Liver (tissue), 9 donors: ENCODE results near the gene CCNY. TPM values are rescaled to one million over a fixed set of nuclear protein-coding genes. Genes with fewer than 3 reads are reported as not detected.
A peak's percentile ranks its signal among the peaks of the same experiment; 100 is the strongest.

Experiments used
- DNase-seq: peaks from one replicate; pipeline ENCODE4 v3.0.0-alpha.2; 2017; ENCODE audit warnings: low spot score
- H3K27ac ChIP-seq, 2 donors: one replicate each; pipeline ENCODE4 v1.7.0; 2013; ENCODE audit warnings: inconsistent platforms in 2 of 2, low read length in 2 of 2, control low read depth in 1 of 2, low read depth in 1 of 2, mild to moderate bottlenecking in 1 of 2
- H3K27me3 ChIP-seq, 4 donors: one replicate each; pipeline versions ENCODE4 v1.6.1 to v1.7.0; 2013; ENCODE audit warnings: low read length in 3 of 4, inconsistent platforms in 1 of 4, mild to moderate bottlenecking in 1 of 4, moderate library complexity in 1 of 4; ENCODE audit not compliant: control insufficient read depth in 4 of 4, insufficient read depth in 4 of 4
- H3K36me3 ChIP-seq, 4 donors: one replicate each; pipeline versions ENCODE4 v1.6.1 to v1.7.0; 2013; ENCODE audit warnings: low read length in 3 of 4, mild to moderate bottlenecking in 3 of 4, low read depth in 1 of 4, moderate library complexity in 1 of 4; ENCODE audit not compliant: control insufficient read depth in 4 of 4, insufficient read depth in 3 of 4
- H3K4me1 ChIP-seq, 4 donors: one replicate each; pipeline versions ENCODE4 v1.6.1 to v1.7.0; 2013; ENCODE audit warnings: low read length in 3 of 4, mild to moderate bottlenecking in 3 of 4, moderate library complexity in 1 of 4; ENCODE audit not compliant: control insufficient read depth in 4 of 4, insufficient read depth in 4 of 4
- H3K4me3 ChIP-seq, 3 donors: one replicate each; pipeline versions ENCODE4 v1.6.1 to v1.7.0; 2013; ENCODE audit warnings: low read length in 3 of 3, control low read depth in 1 of 3, low read depth in 1 of 3, mild to moderate bottlenecking in 1 of 3
- H3K9ac ChIP-seq, 2 donors: one replicate each; pipeline ENCODE4 v1.7.0; 2013; ENCODE audit warnings: low read length in 2 of 2, mild to moderate bottlenecking in 2 of 2, moderate library complexity in 2 of 2, control low read depth in 1 of 2, low read depth in 1 of 2
- H3K9me3 ChIP-seq, 4 donors: one replicate each; pipeline versions ENCODE4 v1.6.1 to v1.7.0; 2013; ENCODE audit warnings: low read length in 3 of 4; ENCODE audit not compliant: control insufficient read depth in 4 of 4
- ATF3 ChIP-seq: IDR thresholded peaks from 2 replicates; pipeline ENCODE4 v1.6.1; 2016; ENCODE audit warnings: antibody characterized with exemption
- EGR1 ChIP-seq, 2 donors: IDR thresholded peaks; 2 replicates each; pipeline ENCODE4 v1.6.1; 2016 to 2018; ENCODE audit warnings: antibody characterized with exemption in 2 of 2, low read depth in 2 of 2
- FOXA1 ChIP-seq: IDR thresholded peaks from 2 replicates; pipeline ENCODE4 v1.6.1; 2016; ENCODE audit warnings: antibody characterized with exemption
- FOXA2 ChIP-seq: IDR thresholded peaks from 2 replicates; pipeline ENCODE4 v1.6.1; 2016; ENCODE audit warnings: antibody characterized with exemption
- GABPA ChIP-seq, 2 donors: IDR thresholded peaks in 1 of 2; conservative IDR thresholded peaks in 1 of 2; 2 replicates each; pipeline ENCODE4 v1.6.1; 2016; ENCODE audit warnings: antibody characterized with exemption in 2 of 2, mild to moderate bottlenecking in 1 of 2, moderate library complexity in 1 of 2
- HNF4A ChIP-seq, 2 donors: conservative IDR thresholded peaks; 2 replicates each; pipeline ENCODE4 v1.6.1; 2016; ENCODE audit warnings: antibody characterized with exemption in 2 of 2, mild to moderate bottlenecking in 2 of 2
- HNF4G ChIP-seq: IDR thresholded peaks from 2 replicates; pipeline ENCODE4 v1.6.1; 2016; ENCODE audit warnings: antibody characterized with exemption
- MAX ChIP-seq: IDR thresholded peaks from 2 replicates; pipeline ENCODE4 v1.6.1; 2016; ENCODE audit warnings: antibody characterized with exemption
- NR2F2 ChIP-seq: IDR thresholded peaks from 2 replicates; pipeline ENCODE4 v1.6.1; 2016; ENCODE audit warnings: antibody characterized with exemption
- RAD21 ChIP-seq, 2 donors: IDR thresholded peaks; 2 replicates each; pipeline ENCODE4 v1.6.1; 2016; ENCODE audit warnings: antibody characterized with exemption in 2 of 2, mild to moderate bottlenecking in 2 of 2
- REST ChIP-seq: IDR thresholded peaks from 2 replicates; pipeline ENCODE4 v1.6.1; 2016; ENCODE audit warnings: antibody characterized with exemption, mild to moderate bottlenecking
- RXRA ChIP-seq, 2 donors: IDR thresholded peaks; 2 replicates each; pipeline ENCODE4 v1.6.1; 2017 to 2018; ENCODE audit warnings: antibody characterized with exemption in 2 of 2, mild to moderate bottlenecking in 1 of 2
- SP1 ChIP-seq: IDR thresholded peaks from 2 replicates; pipeline ENCODE4 v1.6.1; 2018; ENCODE audit warnings: antibody characterized with exemption, mild to moderate bottlenecking
- TAF1 ChIP-seq: conservative IDR thresholded peaks from 2 replicates; pipeline ENCODE4 v1.6.1; 2016; ENCODE audit warnings: antibody characterized with exemption, mild to moderate bottlenecking
- YY1 ChIP-seq: IDR thresholded peaks from 2 replicates; pipeline ENCODE4 v1.6.1; 2016; ENCODE audit warnings: antibody characterized with exemption, mild to moderate bottlenecking
- ZBTB33 ChIP-seq: IDR thresholded peaks from 2 replicates; pipeline ENCODE4 v1.6.1; 2016; ENCODE audit warnings: antibody characterized with exemption
- WGBS: extraction: QIAGEN DNeasy Blood & Tissue Kit; methylation state at CpG from one replicate; pipeline ENCODE4 v1.1.7; 2013; 5-methylcytosine and 5-hydroxymethylcytosine counted together
- polyA plus RNA-seq, 2 donors: library from polyadenylated mRNA; stranded (reverse) in 1 of 2; unstranded in 1 of 2; fragments of 200-250 nt in 1 of 2; fragments of >200 nt in 1 of 2; fragmentation: Nextera tagmentation in 1 of 2; extraction: Ambion mirVana in 1 of 2; gene quantifications; one replicate each; pipeline versions ENCODE4 v1.2.1 to v1.2.3, GENCODE V29; 2013 to 2015
- total RNA-seq, 2 donors: library from RNA; depleted of rRNA; stranded (reverse); fragments of >200 nt; gene quantifications; one replicate each; pipeline ENCODE4 v1.2.3, GENCODE V29; 2014
- donor health status: healthy.
- donor health status: healthy.
- donor health status: healthy.
- donor health status: healthy.
- donor health status: healthy.

CCNY gene
- total and polyA plus RNA-seq, 4 donors: 17.6 to 38.4 (median 21.8) TPM

- H3K27me3 ChIP-seq: peaks cover 0 to 4% (median 0%) of the 10 kb centered on the region in 4 donors
- 88% methylated on average over 6 of the region's 6 CpGs for WGBS
- H3K4me1 ChIP-seq: peaks cover 0 to 8% (median 3%) of the 10 kb centered on the region in 4 donors
- no peak overlapping the region for H3K27ac ChIP-seq
- no peaks in the 10 kb centered on the region for H3K36me3 ChIP-seq
- H3K9ac ChIP-seq: no peak overlapping the region
- no peak for DNase-seq
- H3K9me3 ChIP-seq: no peaks in the 10 kb centered on the region
- no peak for TF ChIP-seq ZBTB33
- no peak for TF ChIP-seq FOXA1
- no peak for TF ChIP-seq MAX
- TF ChIP-seq YY1: no peak
- no peak for TF ChIP-seq EGR1 (IDR thresholded peaks at IDR 0.05; ENCODE audit: low read depth in 2 of 2)
- TF ChIP-seq FOXA2: no peak
- TF ChIP-seq HNF4G: no peak
- no peak overlapping the region for H3K4me3 ChIP-seq
Observed at GRCh38 chr10:35606430-35606829, 270.1 kb downstream of the CCNY start.

GRCh38 chr10:35607475-35608327 is 271.4 kb downstream of the CCNY start:
- H3K27ac ChIP-seq: no peak overlapping the region
- H3K4me3 ChIP-seq: peak overlapping the region in 2 of 3 donors; percentile 13 to 55
- no peaks in the 10 kb centered on the region for H3K36me3 ChIP-seq
- no peak for TF ChIP-seq RXRA (IDR thresholded peaks at IDR 0.05)
- TF ChIP-seq FOXA1: no peak
- TF ChIP-seq MAX: no peak
- TF ChIP-seq TAF1: no peak
- no peak for TF ChIP-seq EGR1 (IDR thresholded peaks at IDR 0.05; ENCODE audit: low read depth in 2 of 2)
- no peak for TF ChIP-seq FOXA2
- no peak for TF ChIP-seq HNF4A (conservative IDR thresholded peaks at IDR 0.05)
- TF ChIP-seq YY1: no peak
- no peak for TF ChIP-seq NR2F2
- no peak for TF ChIP-seq GABPA (IDR thresholded peaks at IDR 0.05 in 1 of 2, conservative IDR thresholded peaks at IDR 0.05 in 1 of 2)
- no peak for TF ChIP-seq SP1
- TF ChIP-seq REST: no peak
- no peak for TF ChIP-seq RAD21 (IDR thresholded peaks at IDR 0.05)
- no peak for TF ChIP-seq ATF3
- H3K9ac ChIP-seq: no peak overlapping the region
- WGBS: 13% methylated on average over 78 of the region's 78 CpGs
- H3K9me3 ChIP-seq: no peaks in the 10 kb centered on the region
- H3K27me3 ChIP-seq: peaks cover 0 to 4% (median 0%) of the 10 kb centered on the region in 4 donors
- DNase-seq: no peak
- H3K4me1 ChIP-seq: peaks cover 0 to 12% (median 8%) of the 10 kb centered on the region in 4 donors
